Measurements from ENCODE around the gene XPO6.
A peak's percentile ranks its signal among the peaks of the same experiment; 100 is the strongest.

Gene XPO6

GRCh38 chr16:28182801-28183200 lies 29.0 kb downstream of the XPO6 start:
- no peaks in the 10 kb centered on the region for H3K27me3 Mint-ChIP-seq
- H3K4me3 Mint-ChIP-seq = peak overlapping the region; percentile 59 to 75
- peak overlapping the region in 1 of 2 donors; percentile 96 for H3K27ac Mint-ChIP-seq
- no peak for DNase-seq
- H3K4me1 Mint-ChIP-seq = peaks cover 89% of the 10 kb centered on the region
- no peak for ATAC-seq
- peaks cover 0 to 7% of the 10 kb centered on the region in 2 donors for H3K9me3 Mint-ChIP-seq

- Mint-ChIP-seq H3K27me3 (no peaks in the 10 kb centered on the region), H3K4me3 (peak overlapping the region; percentile 59 to 75), H3K27ac (peak overlapping the region; percentile 74 to 96), H3K9me3 (peaks cover 0 to 7% of the 10 kb centered on the region in 2 donors), H3K4me1 (peaks cover 89% of the 10 kb centered on the region)
- peak; percentile 91 for ATAC-seq
- DNase-seq = peak in 1 of 2 donors; percentile 59
These were observed 29.6 kb downstream of the XPO6 start for GRCh38 chr16:28182183-28182582.

- Mint-ChIP-seq H3K4me1 (peaks cover 83% of the 10 kb centered on the region), H3K9me3 (peaks cover 0 to 7% of the 10 kb centered on the region in 2 donors), H3K27me3 (no peaks in the 10 kb centered on the region), H3K4me3 (peak overlapping the region; percentile 59 to 75), H3K27ac (peak overlapping the region; percentile 67 to 78)
- DNase-seq (no peak), ATAC-seq (no peak)
These were observed 30.2 kb downstream of the XPO6 start for GRCh38 chr16:28181515-28181914.

- no peak for ATAC-seq
These were observed 30.9 kb downstream of the XPO6 start for GRCh38 chr16:28180655-28181460.

GRCh38 chr16:28179354-28179753 lies 32.4 kb downstream of the XPO6 start:
- Mint-ChIP-seq H3K27me3 (no peaks in the 10 kb centered on the region), H3K27ac (peak overlapping the region; percentile 30 to 63), H3K9me3 (peaks cover 0 to under 1% of the 10 kb centered on the region in 2 donors), H3K4me3 (peak overlapping the region in 1 of 2 donors; percentile 26), H3K4me1 (peaks cover 80% of the 10 kb centered on the region)
- ATAC-seq (peak; percentile 69), DNase-seq (no peak)

More at GRCh38 chr16:28180655-28181460, 30.9 kb downstream of the XPO6 start:
- no peak for DNase-seq
- Mint-ChIP-seq H3K4me1 (peaks cover 78% of the 10 kb centered on the region), H3K4me3 (peak overlapping the region; percentile 16 to 75), H3K27me3 (no peaks in the 10 kb centered on the region), H3K9me3 (peaks cover 0 to 7% of the 10 kb centered on the region in 2 donors), H3K27ac (peak overlapping the region; percentile 78 to 88)

- H3K9me3 Mint-ChIP-seq = no peaks in the 10 kb centered on the region
- ATAC-seq = no peak
- no peak overlapping the region for H3K4me3 Mint-ChIP-seq
- no peak for DNase-seq
- peak overlapping the region in 1 of 2 donors; percentile 17 for H3K27ac Mint-ChIP-seq
- H3K4me1 Mint-ChIP-seq = peaks cover 72% of the 10 kb centered on the region
- no peaks in the 10 kb centered on the region for H3K27me3 Mint-ChIP-seq
These were observed 36.0 kb downstream of the XPO6 start for GRCh38 chr16:28175715-28176114.

- Mint-ChIP-seq H3K4me3 (no peak overlapping the region), H3K27ac (no peak overlapping the region), H3K4me1 (peaks cover 68% of the 10 kb centered on the region), H3K27me3 (no peaks in the 10 kb centered on the region), H3K9me3 (no peaks in the 10 kb centered on the region)
- ATAC-seq (no peak), DNase-seq (no peak)
These were observed 39.4 kb downstream of the XPO6 start for GRCh38 chr16:28172336-28172735.

- peaks cover 73% of the 10 kb centered on the region for H3K4me1 Mint-ChIP-seq
- no peaks in the 10 kb centered on the region for H3K9me3 Mint-ChIP-seq
- no peak overlapping the region for H3K4me3 Mint-ChIP-seq
- H3K27me3 Mint-ChIP-seq = no peaks in the 10 kb centered on the region
- DNase-seq (no peak), ATAC-seq (no peak)
- H3K27ac Mint-ChIP-seq = peak overlapping the region; percentile 3 to 50
These were observed 39.9 kb downstream of the XPO6 start for GRCh38 chr16:28171816-28172215.

GRCh38 chr16:28168991-28169554 lies 42.7 kb downstream of the XPO6 start:
- no peaks in the 10 kb centered on the region for H3K27me3 Mint-ChIP-seq
- no peaks in the 10 kb centered on the region for H3K9me3 Mint-ChIP-seq
- ATAC-seq (peak; percentile 79), DNase-seq (peak in 1 of 2 donors; percentile 35)
- peak overlapping the region; percentile 61 to 70 for H3K27ac Mint-ChIP-seq
- H3K4me3 Mint-ChIP-seq = peak overlapping the region; percentile 17 to 61
- peaks cover 82% of the 10 kb centered on the region for H3K4me1 Mint-ChIP-seq

- no peak overlapping the region for H3K27ac Mint-ChIP-seq
- H3K4me3 Mint-ChIP-seq = peak overlapping the region in 1 of 2 donors; percentile 20
- no peak for DNase-seq
- H3K4me1 Mint-ChIP-seq = peaks cover 83% of the 10 kb centered on the region
- H3K27me3 Mint-ChIP-seq = no peaks in the 10 kb centered on the region
- ATAC-seq = no peak
- H3K9me3 Mint-ChIP-seq = no peaks in the 10 kb centered on the region
These were observed 44.0 kb downstream of the XPO6 start for GRCh38 chr16:28167730-28168129.

GRCh38 chr16:28167221-28167620 lies 44.5 kb downstream of the XPO6 start:
- Mint-ChIP-seq H3K4me3 (peak overlapping the region in 1 of 2 donors; percentile 20), H3K4me1 (peaks cover 83% of the 10 kb centered on the region), H3K27ac (peak overlapping the region; percentile 0 to 81), H3K27me3 (no peaks in the 10 kb centered on the region), H3K9me3 (no peaks in the 10 kb centered on the region)
- no peak for ATAC-seq
- DNase-seq = no peak

- DNase-seq = peak in 1 of 2 donors; percentile 62
- peak overlapping the region; percentile 2 to 20 for H3K4me3 Mint-ChIP-seq
- H3K27me3 Mint-ChIP-seq = no peaks in the 10 kb centered on the region
- H3K27ac Mint-ChIP-seq = peak overlapping the region; percentile 0 to 81
- no peaks in the 10 kb centered on the region for H3K9me3 Mint-ChIP-seq
- peak; percentile 94 for ATAC-seq
- peaks cover 83% of the 10 kb centered on the region for H3K4me1 Mint-ChIP-seq
These were observed 45.2 kb downstream of the XPO6 start for GRCh38 chr16:28166394-28167208.

- H3K4me3 Mint-ChIP-seq = peak overlapping the region in 1 of 2 donors; percentile 56
- H3K27ac Mint-ChIP-seq = peak overlapping the region in 1 of 2 donors; percentile 53
- H3K27me3 Mint-ChIP-seq = no peaks in the 10 kb centered on the region
- no peaks in the 10 kb centered on the region for H3K9me3 Mint-ChIP-seq
- H3K4me1 Mint-ChIP-seq = peaks cover 85% of the 10 kb centered on the region
- no peak for DNase-seq
- ATAC-seq = no peak
These were observed 46.2 kb downstream of the XPO6 start for GRCh38 chr16:28165598-28165997.

- H3K27ac Mint-ChIP-seq = peak overlapping the region; percentile 77 to 91
- H3K27me3 Mint-ChIP-seq = no peaks in the 10 kb centered on the region
- peaks cover 84% of the 10 kb centered on the region for H3K4me1 Mint-ChIP-seq
- H3K4me3 Mint-ChIP-seq = peak overlapping the region in 1 of 2 donors; percentile 33
- ATAC-seq (peak; percentile 9), DNase-seq (no peak)
- no peaks in the 10 kb centered on the region for H3K9me3 Mint-ChIP-seq
These were observed 47.6 kb downstream of the XPO6 start for GRCh38 chr16:28164140-28164539.

- Mint-ChIP-seq H3K27me3 (no peaks in the 10 kb centered on the region), H3K27ac (peak overlapping the region; percentile 77 to 91), H3K4me1 (peaks cover 84% of the 10 kb centered on the region), H3K4me3 (peak overlapping the region in 1 of 2 donors; percentile 33), H3K9me3 (no peaks in the 10 kb centered on the region)
- DNase-seq (peak in 1 of 2 donors; percentile 35), ATAC-seq (peak; percentile 61)
These were observed 48.1 kb downstream of the XPO6 start for GRCh38 chr16:28163699-28164098.
